Esophagus muscularis mucosa (tissue), 3 donors: ENCODE measurements around the gene TCERG1L.

ENCODE experiments used
- POLR2A ChIP-seq: fragments of 450-650 bp; IDR thresholded peaks from one replicate; pipeline ENCODE4 v1.6.1; 2017; ENCODE audit warnings: antibody characterized with exemption, moderate library complexity, mild to moderate bottlenecking, low read depth
- POLR2AphosphoS5 ChIP-seq, 2 donors: sonication (generic); formaldehyde crosslinking; IDR thresholded peaks; one replicate each; pipeline ENCODE4 v1.6.1; 2017; ENCODE audit warnings: antibody characterized with exemption in 2 of 2
- TF ChIP-seq, protein P1 (sequence below), 3 experiments: fragments of 200-600 bp in 2 of 3; fragments of 450-650 bp in 1 of 3; sonication (generic) in 2 of 3; IDR thresholded peaks; one replicate each; pipeline ENCODE4 v1.5.1; 2017 to 2019; ENCODE audit warnings: antibody characterized with exemption in 3 of 3, mild to moderate bottlenecking in 2 of 3, moderate library complexity in 1 of 3

DNA sequence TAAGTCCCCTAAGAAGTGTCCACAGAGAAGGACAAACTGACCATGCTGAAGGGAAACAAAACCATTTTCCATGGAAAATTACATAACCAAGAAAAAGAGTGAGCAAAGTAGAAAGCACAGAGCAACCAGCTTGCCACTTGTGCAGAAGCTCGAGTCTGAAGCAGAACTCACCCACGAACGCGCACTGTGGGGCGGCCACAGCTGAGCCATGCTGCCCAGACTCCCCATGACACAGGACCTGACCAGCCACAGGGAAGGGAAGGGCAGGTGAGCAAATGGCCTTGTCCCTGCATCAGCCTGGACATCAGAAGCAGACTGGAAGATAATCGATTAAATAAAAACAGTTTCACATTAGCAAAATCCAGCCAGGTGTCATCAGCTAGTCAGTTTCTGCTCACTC, 95.7 kb downstream of the TCERG1L start:
- no peak for TF ChIP-seq POLR2AphosphoS5 (IDR thresholded peaks at IDR 0.05)
- TF ChIP-seq, protein P1, sequence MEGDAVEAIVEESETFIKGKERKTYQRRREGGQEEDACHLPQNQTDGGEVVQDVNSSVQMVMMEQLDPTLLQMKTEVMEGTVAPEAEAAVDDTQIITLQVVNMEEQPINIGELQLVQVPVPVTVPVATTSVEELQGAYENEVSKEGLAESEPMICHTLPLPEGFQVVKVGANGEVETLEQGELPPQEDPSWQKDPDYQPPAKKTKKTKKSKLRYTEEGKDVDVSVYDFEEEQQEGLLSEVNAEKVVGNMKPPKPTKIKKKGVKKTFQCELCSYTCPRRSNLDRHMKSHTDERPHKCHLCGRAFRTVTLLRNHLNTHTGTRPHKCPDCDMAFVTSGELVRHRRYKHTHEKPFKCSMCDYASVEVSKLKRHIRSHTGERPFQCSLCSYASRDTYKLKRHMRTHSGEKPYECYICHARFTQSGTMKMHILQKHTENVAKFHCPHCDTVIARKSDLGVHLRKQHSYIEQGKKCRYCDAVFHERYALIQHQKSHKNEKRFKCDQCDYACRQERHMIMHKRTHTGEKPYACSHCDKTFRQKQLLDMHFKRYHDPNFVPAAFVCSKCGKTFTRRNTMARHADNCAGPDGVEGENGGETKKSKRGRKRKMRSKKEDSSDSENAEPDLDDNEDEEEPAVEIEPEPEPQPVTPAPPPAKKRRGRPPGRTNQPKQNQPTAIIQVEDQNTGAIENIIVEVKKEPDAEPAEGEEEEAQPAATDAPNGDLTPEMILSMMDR (IDR thresholded peaks at IDR 0.05), result no peak
- no peak for TF ChIP-seq POLR2A
